Bladder microvascular endothelial cell (primary cell): Measurements from ENCODE around the gene CLASP2. TPM values are rescaled to one million over a fixed set of nuclear protein-coding genes. Genes with fewer than 3 reads are reported as not detected.

ENCODE experiments used
- total RNA-seq: library from RNA; depleted of rRNA; stranded (reverse); fragments of >200 nt; gene quantifications from 2 replicates; pipeline ENCODE4 v1.2.3, GENCODE V29; 2014

The CLASP2 gene
- 40.5 and 112 TPM in 2 replicates for total RNA-seq

GRCh38 chr3:33717866-33718594 lies at the start of gene CLASP2:
TSS of gene CLASP2 (minus strand) at chr3:33718254. CDS start at chr3:33718002, 252 bp downstream.

Other genes with a start within 250 kb of the CLASP2 start
- 57.8 and 148 TPM in 2 replicates for gene PDCD6IP, start 80.4 kb upstream of the CLASP2 start, total RNA-seq